LNCAP (cell line): ENCODE results near the gene SMIM10L2A.

Experiments used
- CTCF ChIP-seq: fragments of 450-650 bp; IDR thresholded peaks from 2 replicates; pipeline ENCODE4 v1.5.1; 2017; ENCODE audit warnings: mild to moderate bottlenecking

The SMIM10L2A gene

GRCh38 chrX:135438734-135439043 lies 16.9 kb downstream of the SMIM10L2A start:
- no peak for TF ChIP-seq CTCF

- no peak for TF ChIP-seq CTCF
Measured at GRCh38 chrX:135449637-135450550, 28.1 kb downstream of the SMIM10L2A start.

- no peak for TF ChIP-seq CTCF
Measured at GRCh38 chrX:135453381-135453780, 31.6 kb downstream of the SMIM10L2A start.

GRCh38 chrX:135454816-135455215 lies 33.1 kb downstream of the SMIM10L2A start:
- TF ChIP-seq CTCF: no peak

GRCh38 chrX:135463937-135464336 lies 42.2 kb downstream of the SMIM10L2A start:
- no peak for TF ChIP-seq CTCF

GRCh38 chrX:135476378-135476777 lies 54.6 kb downstream of the SMIM10L2A start:
- TF ChIP-seq CTCF: no peak

GRCh38 chrX:135477576-135477975 lies 55.8 kb downstream of the SMIM10L2A start:
- peak; percentile 57 for TF ChIP-seq CTCF
